Immature natural killer cell (primary cell): Measurements from ENCODE around the gene CASZ1. TPM values are rescaled to one million over a fixed set of nuclear protein-coding genes. Genes with fewer than 3 reads are reported as not detected.

Experiments used
- DNase-seq, 3 donors: peaks; one replicate each; pipeline ENCODE4 v3.0.0; 2022; ENCODE audit warnings: mixed read lengths in 1 of 3
- H3K27ac Mint-ChIP-seq, 6 donors: one replicate each; pipeline ENCODE4 v1.8.0; 2020; ENCODE audit warnings: mixed read lengths in 6 of 6, mild to moderate bottlenecking in 5 of 6, inconsistent platforms in 4 of 6, moderate library complexity in 3 of 6
- H3K27me3 Mint-ChIP-seq, 3 donors: one replicate each; pipeline ENCODE4 v1.8.0; 2020 to 2021; ENCODE audit warnings: low read depth in 3 of 3, mild to moderate bottlenecking in 3 of 3, mixed read lengths in 3 of 3, moderate library complexity in 3 of 3, inconsistent platforms in 1 of 3
- H3K36me3 Mint-ChIP-seq, 3 donors: one replicate each; pipeline ENCODE4 v1.8.0; 2020; ENCODE audit warnings: mixed read lengths in 3 of 3, inconsistent platforms in 2 of 3, mild to moderate bottlenecking in 2 of 3
- H3K4me1 Mint-ChIP-seq, 2 donors: one replicate each; pipeline ENCODE4 v1.8.0; 2020; ENCODE audit warnings: inconsistent platforms in 2 of 2, mild to moderate bottlenecking in 2 of 2, mixed read lengths in 2 of 2, moderate library complexity in 1 of 2
- H3K4me3 Mint-ChIP-seq, 5 donors: one replicate each; pipeline ENCODE4 v1.8.0; 2020; ENCODE audit warnings: mild to moderate bottlenecking in 5 of 5, mixed read lengths in 5 of 5, inconsistent platforms in 3 of 5, moderate library complexity in 3 of 5
- H3K9me3 Mint-ChIP-seq, 6 donors: one replicate each; pipeline ENCODE4 v1.8.0; 2020; ENCODE audit warnings: mild to moderate bottlenecking in 6 of 6, mixed read lengths in 6 of 6, inconsistent platforms in 4 of 6, moderate library complexity in 3 of 6
- polyA plus RNA-seq, 3 donors: library from polyadenylated mRNA; unstranded; fragments of 300-500 nt; fragmentation: Illumina TruSeq; gene quantifications; one replicate each; pipeline ENCODE4 v1.2.3, GENCODE V29; 2021

Gene CASZ1
- polyA plus RNA-seq, 3 donors from 2014 or later = 1.0 to 6.5 (median 1.9) TPM

GRCh38 chr1:10630661-10631120, 165.8 kb downstream of the CASZ1 start:
- H3K27me3 Mint-ChIP-seq = peaks cover 0 to 4% (median 2%) of the 10 kb centered on the region in 3 donors
- H3K4me3 Mint-ChIP-seq = no peak overlapping the region
- no peaks in the 10 kb centered on the region for H3K4me1 Mint-ChIP-seq
- DNase-seq = no peak
- peaks cover 0 to 4% (median 0%) of the 10 kb centered on the region in 3 donors for H3K36me3 Mint-ChIP-seq
- no peaks in the 10 kb centered on the region for H3K9me3 Mint-ChIP-seq
- H3K27ac Mint-ChIP-seq = no peak overlapping the region

- Mint-ChIP-seq H3K4me3 (no peak overlapping the region), H3K9me3 (no peaks in the 10 kb centered on the region), H3K4me1 (no peaks in the 10 kb centered on the region), H3K36me3 (peaks cover 0 to 4% (median 0%) of the 10 kb centered on the region in 3 donors), H3K27me3 (peaks cover 0 to 2% (median 0%) of the 10 kb centered on the region in 3 donors), H3K27ac (no peak overlapping the region)
- DNase-seq = no peak
Observed at GRCh38 chr1:10629816-10630571, 166.5 kb downstream of the CASZ1 start.

DNA sequence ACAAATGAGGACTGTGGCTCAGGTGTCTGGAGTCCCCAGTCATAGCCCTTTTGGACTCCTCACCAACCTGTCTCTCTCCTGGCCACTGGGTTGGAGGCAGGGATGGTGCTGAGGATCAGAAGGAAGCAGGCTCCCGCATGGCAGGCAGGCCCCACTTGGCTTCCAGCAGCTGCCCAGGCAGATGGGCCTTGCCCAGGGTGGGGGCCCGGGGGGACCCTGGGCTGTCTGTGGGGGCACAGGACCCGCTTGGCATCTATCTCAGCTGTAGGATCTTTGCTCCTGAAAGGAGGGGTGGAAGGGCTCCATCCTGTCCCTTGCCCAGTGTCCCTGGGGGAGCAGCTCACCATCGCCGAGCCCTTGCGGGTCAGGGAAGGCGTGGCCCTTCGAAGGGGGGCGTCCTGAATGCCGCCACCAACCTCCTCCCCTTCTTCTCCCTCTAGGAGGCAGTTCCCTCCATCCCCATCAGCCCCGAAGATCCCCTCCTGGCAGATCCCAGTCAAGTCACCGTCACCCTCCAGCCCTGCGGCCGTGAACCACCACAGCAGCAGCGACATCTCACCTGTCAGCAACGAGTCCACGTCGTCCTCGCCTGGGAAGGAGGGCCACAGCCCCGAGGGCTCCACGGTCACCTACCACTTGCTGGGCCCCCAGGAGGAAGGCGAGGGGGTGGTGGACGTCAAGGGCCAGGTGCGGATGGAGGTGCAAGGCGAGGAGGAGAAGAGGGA, 167.2 kb downstream of the CASZ1 start:
- Mint-ChIP-seq H3K27me3 (peaks cover 0 to 2% (median 0%) of the 10 kb centered on the region in 3 donors), H3K9me3 (no peaks in the 10 kb centered on the region), H3K4me1 (no peaks in the 10 kb centered on the region), H3K36me3 (peaks cover 0 to 4% (median 3%) of the 10 kb centered on the region in 3 donors), H3K4me3 (no peak overlapping the region), H3K27ac (no peak overlapping the region)
- no peak for DNase-seq

DNA sequence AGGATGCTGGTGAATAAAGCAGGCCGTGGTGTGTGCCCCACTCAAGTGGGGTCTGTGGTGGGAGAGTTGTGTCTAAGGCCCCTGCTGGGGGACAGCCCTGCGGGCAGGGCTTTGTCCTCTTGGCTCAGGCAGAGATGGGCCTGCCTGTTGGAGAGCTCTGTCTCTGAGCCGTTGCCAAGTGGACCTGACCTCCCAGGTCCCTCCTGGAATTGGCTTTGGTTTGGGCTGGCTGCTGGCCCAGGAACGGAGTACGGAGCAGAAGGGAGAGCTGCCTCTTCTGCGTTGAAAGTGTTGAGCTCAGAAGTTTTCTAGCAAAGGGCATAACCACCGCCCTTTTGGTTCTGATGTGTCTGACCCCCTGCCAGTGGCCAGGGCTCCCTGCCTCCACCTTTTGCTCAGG, 167.8 kb downstream of the CASZ1 start:
- no peak overlapping the region for H3K4me3 Mint-ChIP-seq
- DNase-seq = no peak
- peaks cover 0 to 2% (median 0%) of the 10 kb centered on the region in 3 donors for H3K27me3 Mint-ChIP-seq

GRCh38 chr1:10626791-10627410, 169.5 kb downstream of the CASZ1 start:
- Mint-ChIP-seq H3K4me3 (no peak overlapping the region), H3K4me1 (no peaks in the 10 kb centered on the region), H3K9me3 (no peaks in the 10 kb centered on the region), H3K27ac (no peak overlapping the region), H3K36me3 (peaks cover 6 to 11% (median 8%) of the 10 kb centered on the region in 3 donors), H3K27me3 (peaks cover 0 to 2% (median 0%) of the 10 kb centered on the region in 3 donors)
- no peak for DNase-seq

More for the DNA sequence above, 167.8 kb downstream of the CASZ1 start:
- no peaks in the 10 kb centered on the region for H3K9me3 Mint-ChIP-seq
- H3K4me1 Mint-ChIP-seq = no peaks in the 10 kb centered on the region
- H3K27ac Mint-ChIP-seq = peak overlapping the region in 2 of 6 donors; percentile 59 to 67
- peaks cover 4 to 7% (median 6%) of the 10 kb centered on the region in 3 donors for H3K36me3 Mint-ChIP-seq

- H3K27me3 Mint-ChIP-seq = peaks cover 0 to 2% (median 0%) of the 10 kb centered on the region in 3 donors
- no peaks in the 10 kb centered on the region for H3K4me1 Mint-ChIP-seq
- no peaks in the 10 kb centered on the region for H3K9me3 Mint-ChIP-seq
- peaks cover 6 to 11% (median 8%) of the 10 kb centered on the region in 3 donors for H3K36me3 Mint-ChIP-seq
- H3K27ac Mint-ChIP-seq = no peak overlapping the region
- no peak overlapping the region for H3K4me3 Mint-ChIP-seq
- no peak for DNase-seq
Observed at GRCh38 chr1:10626131-10626731, 170.2 kb downstream of the CASZ1 start.

- Mint-ChIP-seq H3K4me1 (no peaks in the 10 kb centered on the region), H3K4me3 (no peak overlapping the region), H3K36me3 (peaks cover 6 to 11% (median 8%) of the 10 kb centered on the region in 3 donors), H3K27ac (no peak overlapping the region), H3K9me3 (no peaks in the 10 kb centered on the region), H3K27me3 (peaks cover 0 to 2% (median 0%) of the 10 kb centered on the region in 3 donors)
- no peak for DNase-seq
Observed at GRCh38 chr1:10625554-10625953, 170.9 kb downstream of the CASZ1 start.

DNA sequence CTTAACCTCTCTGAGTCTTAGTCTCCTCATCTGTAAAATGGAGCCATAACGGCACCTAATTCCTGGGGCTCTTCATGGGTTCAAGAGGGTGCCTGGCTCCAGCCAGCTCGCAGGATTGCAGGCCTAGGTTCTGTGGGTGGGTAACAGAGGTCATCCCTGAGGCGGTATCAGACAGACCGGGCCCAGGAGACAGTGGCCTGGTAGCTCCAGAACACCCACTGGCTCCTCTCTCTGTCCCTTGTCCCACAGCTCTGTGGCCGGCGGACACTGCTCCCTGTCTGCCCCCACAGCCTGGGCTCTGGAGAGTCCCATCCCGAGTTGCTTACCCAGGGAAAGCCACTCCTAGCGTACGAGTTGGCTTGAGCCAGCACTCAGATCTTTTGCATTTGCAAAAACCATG, 171.4 kb downstream of the CASZ1 start:
- Mint-ChIP-seq H3K27ac (no peak overlapping the region), H3K4me3 (no peak overlapping the region), H3K36me3 (peaks cover 6 to 11% (median 8%) of the 10 kb centered on the region in 3 donors), H3K4me1 (no peaks in the 10 kb centered on the region), H3K27me3 (peaks cover 0 to 2% (median 0%) of the 10 kb centered on the region in 3 donors), H3K9me3 (no peaks in the 10 kb centered on the region)
- no peak for DNase-seq

- H3K27me3 Mint-ChIP-seq = peaks cover 0 to 2% (median 0%) of the 10 kb centered on the region in 3 donors
- peaks cover 6 to 11% (median 8%) of the 10 kb centered on the region in 3 donors for H3K36me3 Mint-ChIP-seq
- no peak overlapping the region for H3K4me3 Mint-ChIP-seq
- DNase-seq = no peak
- no peaks in the 10 kb centered on the region for H3K4me1 Mint-ChIP-seq
- no peaks in the 10 kb centered on the region for H3K9me3 Mint-ChIP-seq
- no peak overlapping the region for H3K27ac Mint-ChIP-seq
Observed at GRCh38 chr1:10624256-10625050, 172.0 kb downstream of the CASZ1 start.

GRCh38 chr1:10623686-10624145, 172.7 kb downstream of the CASZ1 start:
- no peaks in the 10 kb centered on the region for H3K27me3 Mint-ChIP-seq
- H3K4me1 Mint-ChIP-seq = no peaks in the 10 kb centered on the region
- DNase-seq = no peak
- peaks cover 6 to 11% (median 8%) of the 10 kb centered on the region in 3 donors for H3K36me3 Mint-ChIP-seq
- peak overlapping the region in 1 of 6 donors; percentile 55 for H3K27ac Mint-ChIP-seq
- H3K4me3 Mint-ChIP-seq = no peak overlapping the region
- H3K9me3 Mint-ChIP-seq = no peaks in the 10 kb centered on the region

DNA sequence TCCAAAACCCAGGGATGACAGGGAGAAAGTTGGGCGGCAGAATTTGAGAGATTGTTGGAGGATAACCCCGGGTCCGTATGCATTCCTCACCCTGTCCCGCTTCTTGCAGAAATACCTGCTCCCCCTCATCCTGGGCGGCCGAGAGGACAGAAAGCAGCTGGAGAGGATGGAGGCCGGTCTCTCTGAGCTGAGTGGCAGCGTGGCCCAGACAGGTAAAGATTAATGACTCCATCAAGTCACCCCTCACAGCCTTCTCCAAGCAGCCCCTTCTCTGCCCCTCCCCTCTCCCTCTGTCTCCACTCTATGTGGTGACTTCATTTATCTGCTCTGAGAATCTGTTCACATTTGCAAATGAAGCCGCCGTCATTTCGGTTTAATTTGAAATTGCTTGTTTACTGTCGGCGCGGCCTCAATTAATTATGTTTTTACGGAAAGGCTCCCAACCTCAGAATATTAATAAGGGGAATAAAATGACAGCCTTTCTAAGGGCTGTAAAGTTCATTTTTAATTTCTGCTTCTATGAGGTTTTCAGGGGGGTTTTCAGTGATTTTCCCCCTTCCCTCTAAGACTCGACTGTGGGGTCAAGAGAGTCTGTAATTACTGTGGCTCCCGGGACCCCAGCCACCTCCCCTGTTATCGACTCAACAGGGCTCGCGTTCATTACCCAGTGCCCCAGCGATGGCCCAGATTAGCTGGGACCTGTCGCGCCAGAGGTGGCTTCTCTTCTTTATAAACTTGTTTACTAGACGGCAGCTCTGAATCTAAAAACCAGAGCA, 173.3 kb downstream of the CASZ1 start:
- Mint-ChIP-seq H3K36me3 (peaks cover 6 to 8% (median 7%) of the 10 kb centered on the region in 3 donors), H3K27me3 (no peaks in the 10 kb centered on the region), H3K9me3 (no peaks in the 10 kb centered on the region), H3K4me1 (no peaks in the 10 kb centered on the region), H3K4me3 (no peak overlapping the region), H3K27ac (no peak overlapping the region)
- no peak for DNase-seq

DNA sequence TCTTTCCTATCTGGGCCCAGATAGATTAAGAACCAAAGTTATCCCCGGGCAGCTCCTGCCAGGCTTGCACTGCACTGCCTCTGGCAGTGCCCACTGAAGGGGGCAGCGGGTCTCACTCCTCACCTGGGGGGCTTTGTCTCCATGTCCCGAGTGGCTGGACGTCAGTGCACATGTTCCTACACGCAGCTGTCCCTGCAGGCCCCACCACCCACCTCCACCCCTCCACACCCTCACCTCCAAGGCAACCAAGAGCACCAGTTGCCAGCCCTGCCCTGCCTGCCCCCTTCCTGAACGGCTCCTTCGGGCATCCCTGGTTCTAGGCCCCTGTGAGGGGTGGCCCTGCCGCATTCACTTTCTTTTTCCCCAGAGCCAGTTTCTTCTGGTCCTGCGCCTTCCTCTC, 174.5 kb downstream of the CASZ1 start:
- Mint-ChIP-seq H3K4me3 (no peak overlapping the region), H3K9me3 (no peaks in the 10 kb centered on the region), H3K27me3 (no peaks in the 10 kb centered on the region), H3K4me1 (no peaks in the 10 kb centered on the region), H3K27ac (peak overlapping the region in 2 of 6 donors; percentile 51 to 78), H3K36me3 (peaks cover 6 to 8% (median 7%) of the 10 kb centered on the region in 3 donors)
- no peak for DNase-seq
